Activated naive CD4-positive, alpha-beta T cell treated with anti-CD3 and anti-CD28 coated beads for 36 hours (primary cell): ENCODE results near the gene CREG1. TPM values are rescaled to one million over a fixed set of nuclear protein-coding genes. Genes with fewer than 3 reads are reported as not detected.
"Not testable (repeated sequence)": the region's sequence is repeated elsewhere in the genome, so short reads cannot be mapped to it uniquely, and the experiment has no call there.

Source experiments
- CTCF ChIA-PET: fragments of 350-600 bp; sonication (Branson Sonifier 250); formaldehyde crosslinking; loops from one replicate; lab custom pipeline; 2021; ENCODE audit warnings: antibody characterized with exemption; lab: Charles Lee
- DNase-seq: peaks from one replicate; pipeline ENCODE4 v3.0.0-alpha.2; 2020
- H3K27ac Mint-ChIP-seq: one replicate; pipeline ENCODE4 v1.8.0; 2021; ENCODE audit warnings: mild to moderate bottlenecking, mixed read lengths
- H3K27me3 Mint-ChIP-seq: one replicate; pipeline ENCODE4 v1.8.0; 2021; ENCODE audit warnings: low read depth, mixed read lengths
- H3K36me3 Mint-ChIP-seq: one replicate; pipeline ENCODE4 v1.8.0; 2021; ENCODE audit warnings: low read depth, mixed read lengths
- H3K4me1 Mint-ChIP-seq: one replicate; pipeline ENCODE4 v1.8.0; 2021; ENCODE audit warnings: low read depth, mixed read lengths
- H3K4me3 Mint-ChIP-seq: one replicate; pipeline ENCODE4 v1.8.0; 2021; ENCODE audit warnings: mild to moderate bottlenecking, moderate library complexity, mixed read lengths
- H3K9me3 Mint-ChIP-seq: one replicate; pipeline ENCODE4 v1.8.0; 2021; ENCODE audit warnings: mixed read lengths
- intact Hi-C: fragments of 100-400 bp; cut with micrococcal nuclease; formaldehyde crosslinking; loops from one replicate; pipeline ENCODE4 v1.15.1; 2023
- total RNA-seq, 2 experiments: library from RNA; stranded (reverse); gene quantifications; one replicate each; pipeline ENCODE4 v1.2.3, GENCODE V29; 2021

Gene CREG1
- total RNA-seq, 2 experiments from 2014 or later, result 9.6 to 10.7 TPM

- CTCF ChIA-PET, result no interaction called here
- intact Hi-C loops, result no loop called here
- no peaks in the 10 kb centered on the region for H3K36me3 Mint-ChIP-seq
Measured at GRCh38 chr1:167562702-167563101, 9.1 kb upstream of the CREG1 start.

GRCh38 chr1:167561753-167562152 is 8.2 kb upstream of the CREG1 start:
- intact Hi-C loops, result no loop called here
- no peaks in the 10 kb centered on the region for H3K4me1 Mint-ChIP-seq
- H3K27me3 Mint-ChIP-seq, result no peaks in the 10 kb centered on the region
- CTCF ChIA-PET, result interaction anchor here (1.0 kb wide), 1 partner anchor 12 kb away, joined by 3 read pairs; no protein-coding TSS in a partner anchor
- H3K27ac Mint-ChIP-seq, result no peak overlapping the region
- DNase-seq, result no peak
- no peak overlapping the region for H3K4me3 Mint-ChIP-seq
- H3K9me3 Mint-ChIP-seq, result no peaks in the 10 kb centered on the region
- no peaks in the 10 kb centered on the region for H3K36me3 Mint-ChIP-seq

More at GRCh38 chr1:167562702-167563101, 9.1 kb upstream of the CREG1 start:
- Mint-ChIP-seq H3K9me3 (no peaks in the 10 kb centered on the region), H3K27ac (no peak overlapping the region), H3K4me1 (no peaks in the 10 kb centered on the region), H3K27me3 (no peaks in the 10 kb centered on the region), H3K4me3 (no peak overlapping the region)
- DNase-seq, result no peak

GRCh38 chr1:167555971-167556714 is 2.6 kb upstream of the CREG1 start:
- H3K4me1 Mint-ChIP-seq, result peaks cover 27% of the 10 kb centered on the region
- H3K27me3 Mint-ChIP-seq, result no peaks in the 10 kb centered on the region
- no peak overlapping the region for H3K4me3 Mint-ChIP-seq
- H3K27ac Mint-ChIP-seq, result no peak overlapping the region
- CTCF ChIA-PET, result interaction anchor here (0.6 to 4.0 kb wide), 37 partner anchors 9 to 491 kb away, joined by 3 to 30 read pairs (median 4); no protein-coding TSS in a partner anchor
- peak; percentile 90 for DNase-seq
- H3K36me3 Mint-ChIP-seq, result no peaks in the 10 kb centered on the region
- no peaks in the 10 kb centered on the region for H3K9me3 Mint-ChIP-seq
- intact Hi-C loops, result loop anchor here (1.0 kb wide), 2 partner anchors 132 to 490 kb away; no protein-coding TSS in a partner anchor

- H3K4me1 Mint-ChIP-seq, result peaks cover 37% of the 10 kb centered on the region
Measured at GRCh38 chr1:167555072-167555471, 1.5 kb upstream of the CREG1 start.

GRCh38 chr1:167554028-167554779 is 642 bp upstream of the CREG1 start:
- no peaks in the 10 kb centered on the region for H3K36me3 Mint-ChIP-seq
- no peaks in the 10 kb centered on the region for H3K9me3 Mint-ChIP-seq
- peak overlapping the region; percentile 79 for H3K4me3 Mint-ChIP-seq
- H3K27ac Mint-ChIP-seq, result no peak overlapping the region
- H3K4me1 Mint-ChIP-seq, result peaks cover 37% of the 10 kb centered on the region
- DNase-seq, result no peak
- H3K27me3 Mint-ChIP-seq, result no peaks in the 10 kb centered on the region
- CTCF ChIA-PET, result interaction anchor here (0.6 to 3.3 kb wide), 19 partner anchors 9 to 495 kb away, joined by 3 to 30 read pairs (median 4); partner anchors contain the start of gene CD247
- intact Hi-C loops, result loop anchor here (5.0 kb wide), 2 partner anchors 432 to 642 kb away; no protein-coding TSS in a partner anchor

More at GRCh38 chr1:167555072-167555471, 1.5 kb upstream of the CREG1 start:
- H3K4me3 Mint-ChIP-seq, DNase-seq, H3K36me3 Mint-ChIP-seq, H3K9me3 Mint-ChIP-seq, intact Hi-C loops, H3K27me3 Mint-ChIP-seq, H3K27ac Mint-ChIP-seq: not testable (repeated sequence)
- CTCF ChIA-PET, result interaction anchor here (0.6 to 4.0 kb wide), 28 partner anchors 8 to 490 kb away, joined by 3 to 30 read pairs (median 4); no protein-coding TSS in a partner anchor

GRCh38 chr1:167551362-167551761 is 2.2 kb downstream of the CREG1 start:
- no peaks in the 10 kb centered on the region for H3K9me3 Mint-ChIP-seq
- no peak overlapping the region for H3K4me3 Mint-ChIP-seq
- intact Hi-C loops, result loop anchor here (5.0 kb wide), 2 partner anchors 429 to 639 kb away; no protein-coding TSS in a partner anchor
- no peak for DNase-seq
- no peaks in the 10 kb centered on the region for H3K27me3 Mint-ChIP-seq
- H3K36me3 Mint-ChIP-seq, result peaks cover 4% of the 10 kb centered on the region
- H3K4me1 Mint-ChIP-seq, result peaks cover 40% of the 10 kb centered on the region
- CTCF ChIA-PET, result interaction anchor here (1.0 to 3.6 kb wide), 3 partner anchors 11 to 86 kb away, joined by 3 to 21 read pairs (median 4); no protein-coding TSS in a partner anchor
- H3K27ac Mint-ChIP-seq, result no peak overlapping the region

GRCh38 chr1:167548059-167548932 is 5.3 kb downstream of the CREG1 start:
- H3K27ac Mint-ChIP-seq, result no peak overlapping the region
- no peak overlapping the region for H3K4me3 Mint-ChIP-seq
- intact Hi-C loops, result no loop called here
- no peaks in the 10 kb centered on the region for H3K9me3 Mint-ChIP-seq
- DNase-seq, result no peak
- peaks cover 31% of the 10 kb centered on the region for H3K4me1 Mint-ChIP-seq
- no peaks in the 10 kb centered on the region for H3K27me3 Mint-ChIP-seq
- CTCF ChIA-PET, result interaction anchor here (0.6 to 3.6 kb wide), 6 partner anchors 8 to 490 kb away, joined by 3 to 21 read pairs (median 3); no protein-coding TSS in a partner anchor
- peaks cover 9% of the 10 kb centered on the region for H3K36me3 Mint-ChIP-seq

GRCh38 chr1:167546935-167547334 is 6.6 kb downstream of the CREG1 start:
- intact Hi-C loops, result no loop called here
- CTCF ChIA-PET, result interaction anchor here (0.6 to 3.5 kb wide), 4 partner anchors 9 to 120 kb away, joined by 4 to 14 read pairs (median 5); no protein-coding TSS in a partner anchor

GRCh38 chr1:167545349-167545748 is 8.2 kb downstream of the CREG1 start:
- intact Hi-C loops, result no loop called here
- no peak for DNase-seq
- Mint-ChIP-seq H3K9me3 (no peaks in the 10 kb centered on the region), H3K4me1 (peaks cover 25% of the 10 kb centered on the region), H3K27ac (no peak overlapping the region), H3K4me3 (no peak overlapping the region), H3K36me3 (peaks cover 9% of the 10 kb centered on the region), H3K27me3 (no peaks in the 10 kb centered on the region)
- CTCF ChIA-PET, result interaction anchor here (0.7 to 1.9 kb wide), 4 partner anchors 8 to 142 kb away, joined by 3 to 5 read pairs (median 4); partner anchors contain the start of gene CREG1

More at GRCh38 chr1:167546935-167547334, 6.6 kb downstream of the CREG1 start:
- no peak overlapping the region for H3K27ac Mint-ChIP-seq
- peaks cover 31% of the 10 kb centered on the region for H3K4me1 Mint-ChIP-seq
- H3K9me3 Mint-ChIP-seq, result no peaks in the 10 kb centered on the region
- H3K27me3 Mint-ChIP-seq, result no peaks in the 10 kb centered on the region
- no peak for DNase-seq
- peaks cover 9% of the 10 kb centered on the region for H3K36me3 Mint-ChIP-seq
- no peak overlapping the region for H3K4me3 Mint-ChIP-seq

GRCh38 chr1:167544447-167545093 is 9.0 kb downstream of the CREG1 start:
- intact Hi-C loops, result no loop called here
- CTCF ChIA-PET, result interaction anchor here (0.8 to 1.9 kb wide), 4 partner anchors 9 to 143 kb away, joined by 3 to 5 read pairs (median 4); partner anchors contain the start of gene CREG1
- no peaks in the 10 kb centered on the region for H3K9me3 Mint-ChIP-seq
- H3K4me1 Mint-ChIP-seq, result peaks cover 28% of the 10 kb centered on the region
- H3K36me3 Mint-ChIP-seq, result peaks cover 9% of the 10 kb centered on the region
- no peaks in the 10 kb centered on the region for H3K27me3 Mint-ChIP-seq
- no peak overlapping the region for H3K27ac Mint-ChIP-seq
- peak; percentile 25 for DNase-seq
- no peak overlapping the region for H3K4me3 Mint-ChIP-seq
